Measurements from ENCODE around the gene RNPS1. TPM values are rescaled to one million over a fixed set of nuclear protein-coding genes. Genes with fewer than 3 reads are reported as not detected.
A peak's percentile ranks its signal among the peaks of the same experiment; 100 is the strongest.

The RNPS1 gene
- total and polyA plus RNA-seq, 2 donors (not counting 1 experiment from before 2014, with no cell fraction given), result 209 to 265 TPM

GRCh38 chr16:2223221-2223941 is 44.5 kb downstream of the RNPS1 start, which contains the start of gene E4F1:
TSS of gene E4F1 (plus strand) at chr16:2223591. CDS start at chr16:2223614, 23 bp downstream.
- peak within 1 kb of the TSS; percentile 97 for H2AFZ ChIP-seq (ENCODE audit: insufficient read depth, low read depth, low read length, poor library complexity, severe bottlenecking)

More at GRCh38 chr16:2223221-2223941, 44.5 kb downstream of the RNPS1 start, which contains the start of gene E4F1:
- intact Hi-C loops (cut with micrococcal nuclease), result loop anchor here (1.0 to 2.0 kb wide), 6 partner anchors 8 to 200 kb away; partner anchors contain the start of genes ECI1, MLST8, RNPS1 and TRAF7
- Histone ChIP-seq H3K27ac (ENCODE audit: low read length in 2 of 2) (peak within 1 kb of the TSS; percentile 47 to 85), H3K4me2 (replicated peaks; ENCODE audit: low read depth, low read length, poor library complexity, severe bottlenecking) (peak within 1 kb of the TSS; percentile 95), H3K79me2 (ENCODE audit: control insufficient read depth, insufficient read depth, low read length) (peaks cover 42% of the 10 kb centered on the region), H3K9ac (ENCODE audit: low read length) (peak within 1 kb of the TSS; percentile 85), H3K4me1 (ENCODE audit: control insufficient read depth in 2 of 2, insufficient read depth in 2 of 2, low read length in 2 of 2) (peaks cover 6 to 16% of the 10 kb centered on the region in 2 donors), H3K9me3 (ENCODE audit: control extremely low read depth in 1 of 3, control insufficient read depth in 2 of 3, insufficient read depth in 1 of 3, low read length in 2 of 3) (peaks cover 0 to 2% (median 0%) of the 10 kb centered on the region in 3 donors), H4K20me1 (ENCODE audit: control insufficient read depth, insufficient read depth, low read length, poor library complexity, severe bottlenecking) (peaks cover 13% of the 10 kb centered on the region), H3K36me3 (replicated peaks in 1 of 2; ENCODE audit: control extremely low read depth in 1 of 2, control insufficient read depth in 1 of 2, extremely low read depth in 1 of 2, insufficient read depth in 2 of 2, low read length in 1 of 2) (peaks cover 0 to 4% of the 10 kb centered on the region in 2 experiments), H3K27me3 (replicated peaks in 1 of 4; ENCODE audit: control extremely low read depth in 1 of 4, control insufficient read depth in 3 of 4, insufficient read depth in 4 of 4, low read length in 3 of 4) (no peaks in the 10 kb centered on the region), H3K4me3 (ENCODE audit: control extremely low read depth in 1 of 5, extremely low read depth in 1 of 5, insufficient read depth in 1 of 5, low read depth in 2 of 5, low read length in 4 of 5) (peak within 1 kb of the TSS; percentile 51 to 92 (median 82))
- TF ChIP-seq EZH2 (IDR thresholded peaks at IDR 0.05; ENCODE audit: borderline replicate concordance, insufficient read depth, low read depth, low read length, poor library complexity, severe bottlenecking), result no peak
- TF ChIP-seq, protein P1, sequence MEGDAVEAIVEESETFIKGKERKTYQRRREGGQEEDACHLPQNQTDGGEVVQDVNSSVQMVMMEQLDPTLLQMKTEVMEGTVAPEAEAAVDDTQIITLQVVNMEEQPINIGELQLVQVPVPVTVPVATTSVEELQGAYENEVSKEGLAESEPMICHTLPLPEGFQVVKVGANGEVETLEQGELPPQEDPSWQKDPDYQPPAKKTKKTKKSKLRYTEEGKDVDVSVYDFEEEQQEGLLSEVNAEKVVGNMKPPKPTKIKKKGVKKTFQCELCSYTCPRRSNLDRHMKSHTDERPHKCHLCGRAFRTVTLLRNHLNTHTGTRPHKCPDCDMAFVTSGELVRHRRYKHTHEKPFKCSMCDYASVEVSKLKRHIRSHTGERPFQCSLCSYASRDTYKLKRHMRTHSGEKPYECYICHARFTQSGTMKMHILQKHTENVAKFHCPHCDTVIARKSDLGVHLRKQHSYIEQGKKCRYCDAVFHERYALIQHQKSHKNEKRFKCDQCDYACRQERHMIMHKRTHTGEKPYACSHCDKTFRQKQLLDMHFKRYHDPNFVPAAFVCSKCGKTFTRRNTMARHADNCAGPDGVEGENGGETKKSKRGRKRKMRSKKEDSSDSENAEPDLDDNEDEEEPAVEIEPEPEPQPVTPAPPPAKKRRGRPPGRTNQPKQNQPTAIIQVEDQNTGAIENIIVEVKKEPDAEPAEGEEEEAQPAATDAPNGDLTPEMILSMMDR (IDR thresholded peaks at IDR 0.05), result no peak
- H3K4me3 Mint-ChIP-seq, result peak within 1 kb of the TSS; percentile 86
- peaks cover 25% of the 10 kb centered on the region for H3K4me1 Mint-ChIP-seq
- CTCF ChIA-PET, result interaction anchor here (1.0 kb wide), 2 partner anchors 28 to 68 kb away, joined by 3 read pairs; partner anchors contain the start of gene TRAF7
- peak; percentile 100 for DNase-seq
- H3K9me3 Mint-ChIP-seq (ENCODE audit: insufficient read depth), result no peaks in the 10 kb centered on the region
- WGBS (ENCODE audit: insufficient coverage), result under 1% methylated on average over 82 of the region's 82 CpGs
- H3K27me3 Mint-ChIP-seq, result no peaks in the 10 kb centered on the region
- POLR2A ChIA-PET, result interaction anchor here (1.5 kb wide), 1 partner anchor 28 kb away, joined by 4 read pairs; the partner anchor contains the start of gene ECI1
- H3K27ac Mint-ChIP-seq, result peak within 1 kb of the TSS; percentile 86
- ATAC-seq (ENCODE audit: low read depth), result peak; percentile 99

All from B cell (primary cell).